IPS-20b (cell line): ENCODE measurements around the gene KIF26A.

ENCODE experiments used
- H3K27ac ChIP-seq: one replicate; pipeline ENCODE4 v1.5.1; 2013; ENCODE audit warnings: low read length
- H3K27me3 ChIP-seq: 2 replicates; pipeline ENCODE4 v1.6.1; 2013; ENCODE audit warnings: mild to moderate bottlenecking, low read length, inconsistent platforms; ENCODE audit not compliant: insufficient read depth
- H3K36me3 ChIP-seq: 2 replicates; pipeline ENCODE4 v1.6.1; 2013; ENCODE audit warnings: low read depth, mild to moderate bottlenecking, inconsistent platforms, low read length, moderate library complexity; ENCODE audit not compliant: insufficient read depth
- H3K4me1 ChIP-seq: 2 replicates; pipeline ENCODE4 v1.6.1; 2013; ENCODE audit warnings: mild to moderate bottlenecking, control low read depth, inconsistent platforms, low read length, moderate library complexity; ENCODE audit not compliant: insufficient read depth
- H3K4me3 ChIP-seq: 2 replicates; pipeline ENCODE4 v1.5.1; 2013; ENCODE audit warnings: mild to moderate bottlenecking, low read length, inconsistent platforms
- H3K9ac ChIP-seq: 2 replicates; pipeline ENCODE4 v1.6.1; 2013; ENCODE audit warnings: low read depth, mild to moderate bottlenecking, inconsistent platforms, low read length, moderate library complexity
- H3K9me3 ChIP-seq: 2 replicates; pipeline ENCODE4 v1.6.1; 2013; ENCODE audit warnings: mild to moderate bottlenecking, low read depth, low read length, inconsistent platforms; ENCODE audit not compliant: insufficient read depth

The KIF26A gene

GRCh38 chr14:104182857-104183425 is 44.6 kb downstream of the KIF26A start:
- Histone ChIP-seq H3K27me3 (no peaks in the 10 kb centered on the region), H3K4me1 (no peaks in the 10 kb centered on the region)

DNA sequence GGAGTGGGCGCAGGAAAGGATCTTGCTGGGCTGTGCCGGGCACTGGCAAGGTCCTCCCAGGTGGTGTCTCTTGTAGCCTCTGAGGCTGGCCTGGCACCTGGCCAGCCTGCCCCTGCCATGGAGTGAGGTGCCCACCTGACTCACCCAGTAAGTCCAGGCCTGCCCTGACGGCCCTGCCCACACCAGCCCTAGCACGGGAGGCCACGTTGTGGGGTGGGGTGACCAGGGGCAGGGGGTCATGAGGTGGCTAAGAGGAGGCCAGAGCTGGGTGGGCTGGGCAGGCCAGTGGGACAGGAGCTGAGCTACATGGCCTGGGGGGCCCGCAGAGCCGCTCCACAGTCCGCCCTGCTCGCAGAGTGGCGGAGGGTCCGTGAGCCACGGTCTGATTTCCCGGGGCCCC is 45.4 kb downstream of the KIF26A start:
- no peaks in the 10 kb centered on the region for H3K4me1 ChIP-seq

More at GRCh38 chr14:104182857-104183425, 44.6 kb downstream of the KIF26A start:
- no peak overlapping the region for H3K27ac ChIP-seq
- no peak overlapping the region for H3K4me3 ChIP-seq
- H3K9me3 ChIP-seq, result no peaks in the 10 kb centered on the region
- no peak overlapping the region for H3K9ac ChIP-seq
- no peaks in the 10 kb centered on the region; the same call in 1 of the 2 replicates for H3K36me3 ChIP-seq

DNA sequence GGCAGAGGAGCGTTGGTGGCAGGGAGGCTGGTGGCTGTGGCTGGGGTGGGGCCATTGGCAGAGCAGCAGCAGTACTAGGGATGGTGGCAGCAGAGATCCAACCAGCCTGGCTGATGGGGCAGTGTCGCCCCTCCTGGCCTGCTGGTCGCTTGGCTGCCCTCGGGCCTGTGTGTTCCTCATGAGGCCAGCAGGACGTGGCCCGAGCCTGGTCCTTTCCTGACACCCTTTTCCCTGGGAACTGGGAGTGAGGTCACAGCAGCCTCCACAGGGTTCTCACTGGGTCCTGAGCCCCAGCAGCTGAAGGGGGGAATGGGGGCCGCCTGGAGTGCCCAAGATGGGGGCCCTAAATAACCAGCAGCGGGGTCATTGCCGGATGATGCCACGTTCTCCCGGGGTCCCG is 46.1 kb downstream of the KIF26A start:
- H3K36me3 ChIP-seq, result no peaks in the 10 kb centered on the region
- no peaks in the 10 kb centered on the region for H3K27me3 ChIP-seq
- no peaks in the 10 kb centered on the region for H3K4me1 ChIP-seq
- no peaks in the 10 kb centered on the region for H3K9me3 ChIP-seq
- H3K4me3 ChIP-seq, result no peak overlapping the region
- H3K27ac ChIP-seq, result no peak overlapping the region
- H3K9ac ChIP-seq, result no peak overlapping the region

More for the DNA sequence above, 45.4 kb downstream of the KIF26A start:
- Histone ChIP-seq H3K36me3 (no peaks in the 10 kb centered on the region), H3K9me3 (no peaks in the 10 kb centered on the region), H3K4me3 (no peak overlapping the region), H3K27ac (no peak overlapping the region), H3K27me3 (no peaks in the 10 kb centered on the region), H3K9ac (no peak overlapping the region)

DNA sequence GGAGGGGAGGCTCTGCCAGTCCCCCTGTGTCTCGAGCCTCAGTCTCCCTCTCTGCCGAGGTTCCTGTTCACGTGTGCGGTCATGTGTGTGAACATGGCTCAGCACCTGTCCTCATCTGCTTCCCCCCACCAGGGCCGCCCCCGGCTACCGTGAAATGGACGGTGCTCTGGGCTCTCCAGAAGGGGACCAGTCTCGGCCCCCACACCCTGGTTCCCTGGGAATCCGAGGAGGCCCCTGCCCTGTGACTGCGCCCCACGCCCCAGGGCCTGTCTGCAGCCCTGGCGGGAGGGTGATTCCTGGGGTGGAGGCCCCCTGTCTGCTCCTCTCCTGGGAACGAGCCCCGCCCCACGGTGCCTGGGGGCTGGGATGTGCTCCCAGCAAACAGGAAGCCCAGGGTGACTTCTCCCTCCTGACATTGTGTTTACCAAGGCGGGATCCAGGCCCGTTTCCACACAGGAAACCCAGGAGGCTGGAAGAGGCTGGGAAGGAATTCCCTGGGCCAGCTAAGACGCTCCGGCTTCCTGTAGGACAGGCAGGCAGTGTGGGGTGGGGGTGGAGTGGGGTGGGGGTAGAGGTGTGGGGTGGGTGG is 46.6 kb downstream of the KIF26A start:
- H3K4me3 ChIP-seq, result no peak overlapping the region
- no peaks in the 10 kb centered on the region for H3K9me3 ChIP-seq
- no peaks in the 10 kb centered on the region for H3K27me3 ChIP-seq
- no peaks in the 10 kb centered on the region for H3K4me1 ChIP-seq
- no peaks in the 10 kb centered on the region for H3K36me3 ChIP-seq
- H3K9ac ChIP-seq, result no peak overlapping the region
- H3K27ac ChIP-seq, result no peak overlapping the region

DNA sequence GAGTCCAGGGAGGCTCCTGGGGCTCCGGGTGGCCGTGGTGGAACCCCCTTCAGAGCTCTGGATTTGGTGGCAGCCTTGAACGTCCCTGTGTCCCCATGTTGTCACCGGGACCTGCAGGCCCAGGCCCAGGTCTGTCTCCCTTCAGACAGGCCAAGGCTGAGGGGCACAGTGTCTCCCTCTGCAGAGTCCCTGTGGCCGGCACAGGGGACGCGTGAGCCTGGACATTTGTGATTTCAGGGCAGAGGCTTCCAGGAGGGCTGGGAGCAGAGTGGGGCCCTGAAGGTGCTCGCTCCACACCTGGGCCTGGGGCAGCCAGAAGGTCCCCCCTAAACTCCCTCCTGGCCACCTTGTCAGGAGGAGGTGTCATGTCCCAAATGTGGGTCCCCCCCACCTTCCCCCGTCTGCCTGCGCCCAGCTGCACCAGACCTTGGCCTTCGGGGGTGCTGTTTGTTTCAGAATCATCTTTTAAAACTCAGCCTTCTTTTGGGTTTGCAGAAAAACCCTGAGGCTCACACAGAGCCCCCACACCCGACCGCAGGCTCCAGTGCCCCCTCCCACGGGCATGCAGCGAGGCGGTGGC is 47.6 kb downstream of the KIF26A start:
- H3K27ac ChIP-seq, result no peak overlapping the region
- no peak overlapping the region for H3K4me3 ChIP-seq
- no peaks in the 10 kb centered on the region for H3K27me3 ChIP-seq
- no peaks in the 10 kb centered on the region for H3K9me3 ChIP-seq
- no peak overlapping the region for H3K9ac ChIP-seq
- no peaks in the 10 kb centered on the region for H3K4me1 ChIP-seq
- no peaks in the 10 kb centered on the region for H3K36me3 ChIP-seq

- no peaks in the 10 kb centered on the region for H3K9me3 ChIP-seq
- no peaks in the 10 kb centered on the region for H3K27me3 ChIP-seq
- no peak overlapping the region for H3K4me3 ChIP-seq
- no peak overlapping the region for H3K9ac ChIP-seq
- no peaks in the 10 kb centered on the region for H3K36me3 ChIP-seq
- no peak overlapping the region for H3K27ac ChIP-seq
- H3K4me1 ChIP-seq, result no peaks in the 10 kb centered on the region
Measured at GRCh38 chr14:104186575-104186974, 48.2 kb downstream of the KIF26A start.

DNA sequence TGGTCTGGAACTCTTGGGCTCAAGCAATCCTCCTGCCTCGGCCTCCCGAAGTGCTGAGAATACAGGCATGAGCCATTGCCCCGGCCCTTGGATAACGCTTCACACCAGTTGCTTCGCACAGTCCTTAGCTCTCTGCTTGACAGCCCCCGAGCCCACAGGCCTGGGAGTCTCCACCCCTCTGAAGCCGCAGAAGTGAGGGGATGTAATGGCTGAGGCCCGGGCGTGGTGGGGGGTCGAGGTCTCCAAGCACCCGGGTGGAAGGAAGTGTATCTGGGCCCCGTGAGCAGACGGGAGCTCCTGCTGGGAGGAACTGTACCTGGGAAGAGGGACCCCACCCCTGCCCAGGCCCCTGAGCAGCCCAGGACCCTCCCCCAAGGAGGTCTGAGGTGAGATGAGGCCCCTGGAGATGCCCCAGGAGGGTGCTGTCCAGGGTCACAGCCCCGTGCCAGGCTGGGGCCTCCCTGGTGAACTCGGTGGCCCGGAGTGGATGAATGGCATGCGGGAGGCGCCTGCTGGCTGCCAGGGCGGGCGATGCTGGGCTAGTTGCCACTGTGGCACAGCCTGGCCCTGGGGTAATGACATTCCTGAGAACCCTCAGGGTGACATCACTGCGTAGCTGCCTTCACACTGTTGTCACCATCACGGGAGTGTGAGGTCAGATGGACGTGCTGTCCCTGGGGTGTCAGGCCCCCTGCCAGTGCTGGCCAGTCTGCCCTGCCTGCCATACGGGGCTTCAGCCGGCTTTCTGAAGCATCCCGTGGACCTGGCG is 48.9 kb downstream of the KIF26A start:
- Histone ChIP-seq H3K36me3 (no peaks in the 10 kb centered on the region), H3K27ac (no peak overlapping the region), H3K9me3 (no peaks in the 10 kb centered on the region)

DNA sequence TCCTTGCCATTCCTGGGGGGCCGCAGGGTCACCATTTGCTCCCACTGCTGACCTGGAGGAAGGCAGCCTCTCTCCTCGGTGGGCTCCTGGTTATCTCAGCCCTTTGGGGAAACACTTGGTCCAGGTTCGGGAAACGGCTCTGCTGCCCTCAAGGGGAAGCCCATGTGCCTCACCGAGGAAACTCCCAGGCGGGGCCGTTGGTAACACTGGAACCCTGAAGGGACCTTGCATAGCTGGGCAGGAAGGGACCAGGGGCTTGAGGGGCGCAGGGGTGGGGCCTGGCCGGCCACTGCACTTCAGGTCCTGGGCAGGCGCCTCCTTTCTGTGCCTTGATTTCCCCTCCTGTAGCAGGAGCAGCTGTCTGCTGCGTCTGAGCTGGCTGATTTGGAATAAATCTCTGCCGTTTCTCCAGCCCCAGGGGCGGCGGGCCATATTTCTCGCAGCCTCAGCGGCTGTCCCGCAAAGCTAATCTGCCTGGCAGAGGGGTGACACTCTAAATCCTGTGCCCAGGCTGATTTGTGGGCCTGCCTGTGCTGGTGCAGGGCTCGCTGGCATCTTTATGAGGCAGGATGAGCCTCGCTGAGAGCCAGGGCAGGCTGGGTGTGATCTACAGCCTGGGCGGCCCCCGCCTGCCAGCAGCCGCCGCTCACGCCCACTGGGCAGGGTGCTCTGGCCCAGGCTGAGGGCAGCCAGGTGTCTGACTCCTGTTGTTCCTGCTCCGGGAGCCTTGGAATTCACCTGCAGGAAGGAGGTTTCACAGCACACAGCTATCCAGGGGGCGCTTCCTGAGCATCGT is 49.7 kb downstream of the KIF26A start:
- Histone ChIP-seq H3K36me3 (no peaks in the 10 kb centered on the region), H3K9ac (no peak overlapping the region), H3K9me3 (no peaks in the 10 kb centered on the region), H3K4me1 (no peaks in the 10 kb centered on the region), H3K27me3 (no peaks in the 10 kb centered on the region), H3K27ac (no peak overlapping the region), H3K4me3 (no peak overlapping the region)

More for the DNA sequence above, 48.9 kb downstream of the KIF26A start:
- Histone ChIP-seq H3K4me3 (no peak overlapping the region), H3K4me1 (no peaks in the 10 kb centered on the region), H3K27me3 (no peaks in the 10 kb centered on the region), H3K9ac (no peak overlapping the region)

DNA sequence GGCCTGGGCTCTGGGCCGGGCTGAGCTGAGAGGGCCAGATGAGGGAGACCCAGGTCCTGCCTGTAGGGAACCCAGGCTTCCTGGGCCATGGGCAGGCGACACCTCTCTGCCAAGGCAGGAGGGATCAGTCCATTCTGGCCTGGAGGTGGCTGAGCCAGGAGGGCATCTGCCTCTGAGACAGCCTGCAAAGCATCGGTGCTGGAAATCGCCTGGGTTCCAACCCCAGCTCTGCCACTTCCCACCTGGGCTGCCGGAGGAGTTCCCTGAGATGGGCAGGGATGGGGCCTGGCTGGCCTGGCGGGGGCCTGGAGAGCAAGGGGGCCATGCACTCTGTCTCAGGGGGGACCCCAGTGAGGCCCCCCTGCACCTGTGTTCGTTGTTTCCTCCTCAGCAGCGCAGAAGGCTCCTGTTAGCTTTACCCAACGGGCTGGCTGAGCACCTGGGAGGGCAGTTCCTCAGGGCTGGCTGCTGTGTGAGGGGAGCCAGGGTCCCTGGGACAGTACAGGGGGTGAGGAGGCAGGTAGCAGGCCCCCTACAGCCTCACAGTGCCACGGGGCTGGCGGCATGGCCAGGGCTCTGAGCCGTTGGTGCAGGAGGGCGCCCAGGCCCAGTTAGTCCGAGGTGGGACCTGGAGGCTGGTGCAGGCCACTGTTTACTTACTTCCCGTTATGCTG is 50.5 kb downstream of the KIF26A start:
- Histone ChIP-seq H3K27ac (no peak overlapping the region), H3K36me3 (no peaks in the 10 kb centered on the region), H3K4me1 (no peaks in the 10 kb centered on the region), H3K9ac (no peak overlapping the region), H3K27me3 (no peaks in the 10 kb centered on the region), H3K4me3 (no peak overlapping the region), H3K9me3 (no peaks in the 10 kb centered on the region)

- no peak overlapping the region for H3K9ac ChIP-seq
- H3K27me3 ChIP-seq, result no peaks in the 10 kb centered on the region
- H3K9me3 ChIP-seq, result no peaks in the 10 kb centered on the region
- H3K4me3 ChIP-seq, result no peak overlapping the region
- H3K36me3 ChIP-seq, result no peaks in the 10 kb centered on the region
- H3K4me1 ChIP-seq, result no peaks in the 10 kb centered on the region
- no peak overlapping the region for H3K27ac ChIP-seq
Measured at GRCh38 chr14:104189629-104190335, 51.4 kb downstream of the KIF26A start.
